ENCODE measurements around the gene TSC22D1.

DNA sequence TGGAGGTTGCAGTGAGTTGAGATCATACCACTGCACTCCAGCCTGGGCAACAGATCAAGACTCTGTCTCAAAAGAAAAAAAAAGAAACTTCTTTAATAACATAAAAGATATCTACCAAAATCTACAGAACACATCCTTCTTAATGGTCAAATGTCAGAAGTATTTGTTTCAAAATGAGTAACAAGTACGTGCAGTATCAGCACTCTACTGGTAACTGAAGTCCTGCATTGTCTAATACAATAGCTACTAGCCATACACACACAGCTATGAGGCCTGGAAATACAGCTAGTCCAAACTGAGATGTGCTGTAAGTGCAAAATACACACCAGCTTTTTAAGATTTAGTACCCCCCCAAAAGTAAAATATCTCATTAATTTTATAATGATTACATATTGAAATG is 88.1 kb downstream of the TSC22D1 start:
- TF ChIP-seq, protein P1, sequence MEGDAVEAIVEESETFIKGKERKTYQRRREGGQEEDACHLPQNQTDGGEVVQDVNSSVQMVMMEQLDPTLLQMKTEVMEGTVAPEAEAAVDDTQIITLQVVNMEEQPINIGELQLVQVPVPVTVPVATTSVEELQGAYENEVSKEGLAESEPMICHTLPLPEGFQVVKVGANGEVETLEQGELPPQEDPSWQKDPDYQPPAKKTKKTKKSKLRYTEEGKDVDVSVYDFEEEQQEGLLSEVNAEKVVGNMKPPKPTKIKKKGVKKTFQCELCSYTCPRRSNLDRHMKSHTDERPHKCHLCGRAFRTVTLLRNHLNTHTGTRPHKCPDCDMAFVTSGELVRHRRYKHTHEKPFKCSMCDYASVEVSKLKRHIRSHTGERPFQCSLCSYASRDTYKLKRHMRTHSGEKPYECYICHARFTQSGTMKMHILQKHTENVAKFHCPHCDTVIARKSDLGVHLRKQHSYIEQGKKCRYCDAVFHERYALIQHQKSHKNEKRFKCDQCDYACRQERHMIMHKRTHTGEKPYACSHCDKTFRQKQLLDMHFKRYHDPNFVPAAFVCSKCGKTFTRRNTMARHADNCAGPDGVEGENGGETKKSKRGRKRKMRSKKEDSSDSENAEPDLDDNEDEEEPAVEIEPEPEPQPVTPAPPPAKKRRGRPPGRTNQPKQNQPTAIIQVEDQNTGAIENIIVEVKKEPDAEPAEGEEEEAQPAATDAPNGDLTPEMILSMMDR (conservative IDR thresholded peaks at IDR 0.05; ENCODE audit: low read length) = no peak
- TF ChIP-seq EZH2phosphoT487 (IDR thresholded peaks at IDR 0.05; ENCODE audit: borderline replicate concordance, low read depth, low read length) = no peak
